Ovary (tissue), 9 donors: ENCODE results near the gene PRDM16. TPM values are rescaled to one million over a fixed set of nuclear protein-coding genes. Genes with fewer than 3 reads are reported as not detected.

Experiments
- DNase-seq, 5 donors: peaks; one replicate each; pipeline ENCODE4 v3.0.0-alpha.2; 2019 to 2020
- H3K27ac ChIP-seq, 2 donors: fragments of 200-600 bp; one replicate each; pipeline versions ENCODE4 v1.5.1 to v1.8.0; 2019 to 2022
- H3K27me3 ChIP-seq: fragments of 200-600 bp; one replicate; pipeline ENCODE4 v1.8.0; 2022
- H3K36me3 ChIP-seq: fragments of 200-600 bp; sonication (generic); one replicate; pipeline ENCODE4 v1.5.1; 2019
- H3K4me1 ChIP-seq: one replicate; pipeline ENCODE4 v1.8.1; 2013; ENCODE audit warnings: mild to moderate bottlenecking, moderate library complexity; ENCODE audit not compliant: insufficient read depth
- H3K4me3 ChIP-seq: fragments of 200-600 bp; sonication (generic); one replicate; pipeline ENCODE4 v1.5.1; 2017
- H3K9me3 ChIP-seq, 2 donors: fragments of 200-600 bp in 1 of 2; sonication (generic) in 1 of 2; one replicate each; pipeline versions ENCODE4 v1.5.1 to v1.8.1; 2013 to 2019; ENCODE audit warnings: mild to moderate bottlenecking in 1 of 2, moderate library complexity in 1 of 2
- CTCF ChIP-seq, 3 donors: fragments of 450-650 bp in 2 of 3; fragments of 200-600 bp in 1 of 3; IDR thresholded peaks; one replicate each; pipeline versions ENCODE4 v1.5.1 to v1.8.0; 2016 to 2022; ENCODE audit warnings: antibody characterized with exemption in 3 of 3, mild to moderate bottlenecking in 1 of 3
- EP300 ChIP-seq: sonication (generic); formaldehyde crosslinking; IDR thresholded peaks from one replicate; pipeline ENCODE4 v1.6.1; 2017; ENCODE audit warnings: antibody characterized with exemption
- POLR2A ChIP-seq: fragments of 450-650 bp; IDR thresholded peaks from one replicate; pipeline ENCODE4 v1.6.1; 2017; ENCODE audit warnings: antibody characterized with exemption, mild to moderate bottlenecking, moderate library complexity
- WGBS, 3 donors: extraction: QIAGEN DNeasy Blood & Tissue Kit in 1 of 3; methylation state at CpG; one replicate each; pipeline versions ENCODE4 v1.1.5 to v1.1.7; 2013 to 2017; 5-methylcytosine and 5-hydroxymethylcytosine counted together
- intact Hi-C, 4 donors: fragments of 100-400 bp; cut with DNase I; formaldehyde crosslinking; loops; one replicate each; pipeline versions ENCODE4 v1.11.0 to v1.15.1; 2022 to 2023
- polyA plus RNA-seq, 2 donors: library from polyadenylated mRNA; stranded (reverse); fragments of 200-250 nt in 1 of 2; fragments of 350-450 nt in 1 of 2; fragmentation: Illumina TruSeq in 1 of 2; extraction: RNeasy Lipid Tissue Mini Kit (QIAGEN cat#74804) in 1 of 2; gene quantifications; one replicate each; pipeline ENCODE4 v1.2.3, GENCODE V29; 2013 to 2014
- total RNA-seq, 7 donors: library from RNA; depleted of rRNA in 2 of 7; stranded (reverse); fragments of >200 nt in 2 of 7; fragmentation: NEBNext Ultra II Directional in 3 of 7; extraction: Animal tissue kit (Norgen Biotek cat#: 25700) in 3 of 7; gene quantifications; one replicate each; pipeline versions ENCODE4 v1.1.0 to v1.2.4, GENCODE V29; 2016 to 2023
- donor health status: DM: no; HTN: no; CAD: no; lungs with moderate emphysema.
- donor health status: DM: no; HTN: no; CAD: no.
- donor health status: Bipolar disorder and iron deficiency.
- donor health status: DM: yes; HTN: yes; CAD: no.
- donor health status: DM: no; HTN: no; CAD: no.
- donor health status: DM: yes; HTN: yes; CAD: no.

PRDM16 gene
- total and polyA plus RNA-seq, 9 donors = 1.1 to 17.3 (median 3.9) TPM

- WGBS, 3 donors = 89 to 94% (median 93%) methylated on average over 19 of the region's 19 CpGs
- no peak for DNase-seq
- TF ChIP-seq CTCF (IDR thresholded peaks at IDR 0.05) (no peak), EP300 (no peak), POLR2A (no peak)
- no peaks in the 10 kb centered on the region for H3K4me1 ChIP-seq
- intact Hi-C loops = no loop called here
- no peaks in the 10 kb centered on the region for H3K36me3 ChIP-seq
- H3K4me3 ChIP-seq = no peak overlapping the region
- no peaks in the 10 kb centered on the region for H3K9me3 ChIP-seq
- H3K27ac ChIP-seq = no peak overlapping the region
- H3K27me3 ChIP-seq = no peaks in the 10 kb centered on the region
These were observed 140.2 kb downstream of the PRDM16 start for GRCh38 chr1:3209201-3209600.

GRCh38 chr1:3211582-3212375, 142.8 kb downstream of the PRDM16 start:
- no peak for DNase-seq
- Histone ChIP-seq H3K27ac (no peak overlapping the region), H3K27me3 (no peaks in the 10 kb centered on the region), H3K4me3 (no peak overlapping the region), H3K9me3 (no peaks in the 10 kb centered on the region), H3K36me3 (no peaks in the 10 kb centered on the region), H3K4me1 (no peaks in the 10 kb centered on the region)
- TF ChIP-seq POLR2A (no peak), CTCF (IDR thresholded peaks at IDR 0.05) (no peak), EP300 (no peak)
- WGBS, 3 donors = 89 to 92% (median 91%) methylated on average over 46 to 47 of the region's 47 CpGs
- intact Hi-C loops = no loop called here

GRCh38 chr1:3212453-3213355, 143.7 kb downstream of the PRDM16 start:
- 89 to 91% (median 90%) methylated on average over 34 of the region's 34 CpGs for WGBS, 3 donors
- H3K36me3 ChIP-seq = no peaks in the 10 kb centered on the region
- intact Hi-C loops = no loop called here
- no peak overlapping the region for H3K4me3 ChIP-seq
- no peak for DNase-seq
- no peaks in the 10 kb centered on the region for H3K9me3 ChIP-seq
- no peaks in the 10 kb centered on the region for H3K4me1 ChIP-seq
- TF ChIP-seq EP300 (no peak), POLR2A (no peak), CTCF (IDR thresholded peaks at IDR 0.05) (no peak)
- H3K27me3 ChIP-seq = no peaks in the 10 kb centered on the region
- no peak overlapping the region for H3K27ac ChIP-seq

- Histone ChIP-seq H3K4me3 (no peak overlapping the region), H3K4me1 (no peaks in the 10 kb centered on the region), H3K27me3 (no peaks in the 10 kb centered on the region), H3K27ac (no peak overlapping the region), H3K9me3 (no peaks in the 10 kb centered on the region), H3K36me3 (no peaks in the 10 kb centered on the region)
- TF ChIP-seq EP300 (no peak), POLR2A (no peak), CTCF (IDR thresholded peaks at IDR 0.05) (no peak)
- 71 to 75% (median 73%) methylated on average over 16 of the region's 16 CpGs for WGBS, 3 donors
- intact Hi-C loops = no loop called here
- DNase-seq = no peak
These were observed 144.7 kb downstream of the PRDM16 start for GRCh38 chr1:3213730-3214129.
